Renal cortical epithelial cell (primary cell): ENCODE measurements around the gene TMEM183A. TPM values are rescaled to one million over a fixed set of nuclear protein-coding genes. Genes with fewer than 3 reads are reported as not detected.

Source experiments
- DNase-seq: peaks from one replicate; pipeline ENCODE4 v3.0.0-alpha.2; 2011; ENCODE audit warnings: low read depth
- total RNA-seq: library from RNA; depleted of rRNA; stranded (reverse); fragments of >200 nt; gene quantifications from 2 replicates; pipeline ENCODE4 v1.2.3, GENCODE V29; 2014

Gene TMEM183A
- total RNA-seq, 1 donor from 2014 or later, result 77.8 TPM

DNA sequence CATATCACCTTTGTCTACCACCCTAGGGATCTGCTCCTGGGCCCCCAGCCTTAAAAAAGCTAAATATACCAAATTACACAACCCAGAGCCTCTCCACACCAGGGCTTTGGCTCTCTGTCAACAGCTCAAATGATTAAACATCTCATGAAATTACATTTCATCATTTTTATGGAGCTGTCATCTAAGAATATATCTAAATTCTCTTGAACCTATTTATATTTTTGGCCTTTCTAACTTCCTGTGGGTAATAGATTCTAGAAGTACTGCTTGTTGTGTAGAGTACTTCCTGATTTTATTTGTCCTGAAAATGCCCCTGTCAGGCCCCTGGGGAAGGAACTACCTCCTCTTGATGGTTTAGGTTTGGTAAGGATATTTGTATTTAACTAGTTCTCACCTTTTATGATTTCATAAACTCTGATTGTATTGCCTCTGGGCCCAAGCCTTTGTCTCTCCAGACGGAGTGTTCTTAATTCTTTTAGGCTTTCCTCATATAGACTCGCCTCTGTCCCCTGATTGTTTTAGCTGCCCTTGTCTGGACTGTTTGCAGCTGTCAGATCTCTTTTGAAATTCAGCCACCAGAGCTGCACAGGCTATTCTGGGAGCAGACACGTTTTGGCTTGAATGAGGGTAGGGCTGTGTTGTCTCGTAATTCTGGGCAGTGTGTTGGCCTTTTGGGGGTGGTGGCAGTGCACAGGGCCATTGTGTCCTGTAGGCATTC, 62.0 kb downstream of the TMEM183A start:
- no peak for DNase-seq

DNA sequence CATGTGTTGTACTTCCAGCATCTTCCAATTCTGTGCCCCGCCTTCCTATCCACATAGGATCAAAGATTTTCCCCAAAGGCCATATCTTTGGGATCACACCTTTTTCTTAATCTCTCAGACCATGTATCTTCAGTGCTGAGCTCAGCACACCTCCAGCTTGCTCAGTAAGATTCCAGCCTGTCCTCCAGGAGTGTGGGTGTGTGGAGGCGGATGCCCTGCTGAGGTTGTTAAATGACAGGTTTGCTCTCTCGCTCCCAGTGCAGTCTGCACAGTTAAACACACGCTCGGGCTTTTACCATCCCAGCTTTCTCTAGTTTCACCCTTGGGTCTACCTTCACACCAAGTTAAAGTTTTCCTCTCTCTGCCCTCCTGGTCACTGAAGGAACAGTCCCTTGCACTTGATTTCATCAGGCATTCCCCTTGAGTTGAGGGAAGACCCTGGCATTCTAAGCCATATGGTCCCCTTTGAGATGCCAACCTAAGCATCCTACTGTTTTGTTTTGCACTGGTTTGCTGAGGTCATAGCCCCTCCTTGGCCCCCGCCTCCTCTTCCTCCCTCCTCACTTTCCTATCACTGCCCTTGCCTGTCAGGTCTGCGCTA, 64.9 kb downstream of the TMEM183A start:
- DNase-seq, result no peak

DNA sequence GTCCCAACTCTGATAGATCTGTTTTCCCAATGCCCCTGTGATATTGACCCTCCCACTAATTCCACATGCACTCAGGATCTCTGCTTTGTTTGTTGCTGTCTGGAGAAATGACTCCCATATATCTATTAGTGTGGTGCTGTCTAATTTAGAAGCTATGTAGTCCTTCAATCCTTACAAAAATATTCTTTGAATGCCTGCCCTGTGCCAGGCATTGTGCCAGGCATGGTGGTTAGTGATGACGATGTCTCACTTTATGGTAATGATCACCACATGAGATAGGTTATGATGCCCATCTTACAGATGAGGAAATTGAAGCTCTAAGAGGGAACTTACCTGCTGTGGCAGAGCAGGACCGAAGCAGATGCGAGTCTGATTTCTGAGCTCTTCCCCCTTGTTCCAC, 65.7 kb downstream of the TMEM183A start:
- no peak for DNase-seq

DNA sequence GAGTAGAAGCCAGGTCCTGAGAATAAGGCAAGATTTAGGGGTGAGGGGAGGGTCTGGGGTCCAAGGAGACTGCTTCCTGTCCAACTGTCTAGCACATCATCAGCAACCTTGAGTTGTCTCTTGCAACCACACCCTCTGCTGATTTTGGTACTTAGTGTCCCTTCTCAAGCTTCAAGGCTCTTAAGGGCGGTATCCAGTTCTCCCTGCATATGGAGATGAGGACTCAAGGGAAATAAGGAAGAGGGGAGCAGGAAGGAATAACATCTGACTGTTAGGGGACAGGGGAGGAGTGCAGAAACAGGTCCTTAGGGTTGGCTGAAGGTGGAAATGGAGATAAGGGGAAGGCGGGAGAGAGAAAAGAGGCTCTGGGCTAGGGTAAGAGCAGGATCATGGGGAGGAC, 66.3 kb downstream of the TMEM183A start:
- no peak for DNase-seq

Other genes starting within 250 kb of the TMEM183A start
- gene KDM5B, start 199.0 kb upstream of the TMEM183A start, total RNA-seq, result 76.6 and 183 TPM in 2 replicates
- gene PCAT6, start 196.4 kb upstream of the TMEM183A start, total RNA-seq, result 0.40 TPM in 1 of 2 replicates, not detected in the other
- gene RABIF, start 118.2 kb upstream of the TMEM183A start, total RNA-seq, result 3.3 and 7.1 TPM in 2 replicates
- gene KLHL12, start 80.1 kb upstream of the TMEM183A start, total RNA-seq, result 31.8 and 40.6 TPM in 2 replicates
- 97.1 and 107 TPM in 2 replicates for gene ADIPOR1, start 49.1 kb upstream of the TMEM183A start, total RNA-seq
- 35.4 and 47.2 TPM in 2 replicates for gene CYB5R1, start 40.1 kb upstream of the TMEM183A start, total RNA-seq
- gene PPFIA4, start 19.1 kb downstream of the TMEM183A start, total RNA-seq, result 1.6 and 12.4 TPM in 2 replicates
- not detected in 2 replicates for gene MYOG, start 78.6 kb downstream of the TMEM183A start, total RNA-seq
- gene ADORA1, start 120.4 kb downstream of the TMEM183A start, total RNA-seq, result 4.2 and 54.7 TPM in 2 replicates
- gene MYBPH, start 168.5 kb downstream of the TMEM183A start, total RNA-seq, result not detected in 2 replicates
- gene CHI3L1, start 179.3 kb downstream of the TMEM183A start, total RNA-seq, result 0.10 and 0.69 TPM in 2 replicates
- gene CHIT1, start 222.3 kb downstream of the TMEM183A start, total RNA-seq, result under 0.01 TPM in 1 of 2 replicates, not detected in the other